ENCODE results near the gene RSL1D1. TPM values are rescaled to one million over a fixed set of nuclear protein-coding genes. Genes with fewer than 3 reads are reported as not detected.

The RSL1D1 gene
- total RNA-seq, 2 donors from 2014 or later, result 89.5 to 99.3 TPM

DNA sequence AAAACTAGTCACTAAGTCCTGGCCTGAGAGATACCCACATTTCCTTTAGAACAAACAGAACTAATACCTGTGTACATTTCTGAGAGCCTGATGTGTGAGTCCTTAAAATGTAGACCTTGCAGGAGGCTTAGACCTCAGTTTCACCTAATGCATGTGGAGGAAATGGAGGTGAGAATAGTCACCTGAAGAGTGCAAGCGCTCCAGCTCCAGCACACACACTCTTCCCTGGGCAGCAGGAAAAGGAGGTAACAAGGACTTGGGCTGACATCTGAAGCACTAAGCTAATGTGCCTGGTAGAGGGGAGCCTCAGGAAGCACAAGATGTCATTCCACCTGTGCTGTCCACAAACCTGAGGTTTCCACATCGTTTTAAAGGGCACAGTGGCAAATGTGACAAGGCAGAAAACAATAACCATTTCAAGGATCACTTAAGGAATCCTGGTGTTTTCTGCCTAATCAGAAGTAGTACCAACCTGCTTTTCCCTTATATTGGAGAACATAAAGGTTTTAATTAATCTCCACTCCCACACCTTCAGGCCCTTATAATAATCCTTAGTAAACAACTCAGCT is 17.2 kb upstream of the RSL1D1 start:
- Histone ChIP-seq H3K27ac (no peak overlapping the region), H3K9ac (ENCODE audit: low read depth in 2 of 2, low read length in 2 of 2) (no peak overlapping the region), H3K36me3 (no peaks in the 10 kb centered on the region), H3K27me3 (no peaks in the 10 kb centered on the region), H3K9me3 (no peaks in the 10 kb centered on the region), H3K4me1 (no peaks in the 10 kb centered on the region), H3K4me3 (no peak overlapping the region)
- intact Hi-C loops (cut with DNase I), result no loop called here
- TF ChIP-seq, protein P1, sequence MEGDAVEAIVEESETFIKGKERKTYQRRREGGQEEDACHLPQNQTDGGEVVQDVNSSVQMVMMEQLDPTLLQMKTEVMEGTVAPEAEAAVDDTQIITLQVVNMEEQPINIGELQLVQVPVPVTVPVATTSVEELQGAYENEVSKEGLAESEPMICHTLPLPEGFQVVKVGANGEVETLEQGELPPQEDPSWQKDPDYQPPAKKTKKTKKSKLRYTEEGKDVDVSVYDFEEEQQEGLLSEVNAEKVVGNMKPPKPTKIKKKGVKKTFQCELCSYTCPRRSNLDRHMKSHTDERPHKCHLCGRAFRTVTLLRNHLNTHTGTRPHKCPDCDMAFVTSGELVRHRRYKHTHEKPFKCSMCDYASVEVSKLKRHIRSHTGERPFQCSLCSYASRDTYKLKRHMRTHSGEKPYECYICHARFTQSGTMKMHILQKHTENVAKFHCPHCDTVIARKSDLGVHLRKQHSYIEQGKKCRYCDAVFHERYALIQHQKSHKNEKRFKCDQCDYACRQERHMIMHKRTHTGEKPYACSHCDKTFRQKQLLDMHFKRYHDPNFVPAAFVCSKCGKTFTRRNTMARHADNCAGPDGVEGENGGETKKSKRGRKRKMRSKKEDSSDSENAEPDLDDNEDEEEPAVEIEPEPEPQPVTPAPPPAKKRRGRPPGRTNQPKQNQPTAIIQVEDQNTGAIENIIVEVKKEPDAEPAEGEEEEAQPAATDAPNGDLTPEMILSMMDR (IDR thresholded peaks at IDR 0.05), result no peak
- no peak for DNase-seq

GRCh38 chr16:11862489-11862888 is 11.1 kb upstream of the RSL1D1 start:
- Histone ChIP-seq H3K9ac (ENCODE audit: low read depth in 2 of 2, low read length in 2 of 2) (no peak overlapping the region), H3K27me3 (no peaks in the 10 kb centered on the region), H3K27ac (no peak overlapping the region), H3K9me3 (no peaks in the 10 kb centered on the region), H3K4me3 (no peak overlapping the region), H3K36me3 (no peaks in the 10 kb centered on the region), H3K4me1 (no peaks in the 10 kb centered on the region)
- intact Hi-C loops (cut with DNase I), result no loop called here
- TF ChIP-seq, protein P1 (IDR thresholded peaks at IDR 0.05), result no peak
- DNase-seq, result no peak

DNA sequence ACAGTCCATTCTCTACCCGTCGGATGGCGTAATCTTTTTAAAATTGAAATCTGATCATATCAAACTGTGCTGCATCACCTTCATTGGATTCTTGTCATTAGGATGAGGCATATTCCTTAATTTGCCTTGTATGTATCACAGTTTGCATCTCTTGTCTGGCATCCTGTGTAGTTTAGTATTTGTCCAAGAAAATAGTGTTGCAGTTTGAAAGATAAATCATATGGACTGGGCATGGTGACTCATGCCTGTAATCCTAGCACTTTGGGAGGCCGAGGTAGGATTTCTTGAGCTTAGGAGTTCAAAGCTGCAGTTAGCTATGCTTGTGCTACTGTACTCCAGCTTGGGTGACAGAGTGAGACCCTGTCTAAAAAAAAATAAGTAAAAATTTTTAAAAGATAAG is 5.8 kb upstream of the RSL1D1 start:
- Histone ChIP-seq H3K27ac (no peak overlapping the region), H3K4me3 (no peak overlapping the region), H3K27me3 (no peaks in the 10 kb centered on the region), H3K36me3 (no peaks in the 10 kb centered on the region), H3K4me1 (peaks cover 6% of the 10 kb centered on the region), H3K9ac (ENCODE audit: low read depth in 2 of 2, low read length in 2 of 2) (no peak overlapping the region), H3K9me3 (no peaks in the 10 kb centered on the region)
- TF ChIP-seq, protein P1 (IDR thresholded peaks at IDR 0.05), result no peak
- DNase-seq, result no peak
- intact Hi-C loops (cut with DNase I), result no loop called here

DNA sequence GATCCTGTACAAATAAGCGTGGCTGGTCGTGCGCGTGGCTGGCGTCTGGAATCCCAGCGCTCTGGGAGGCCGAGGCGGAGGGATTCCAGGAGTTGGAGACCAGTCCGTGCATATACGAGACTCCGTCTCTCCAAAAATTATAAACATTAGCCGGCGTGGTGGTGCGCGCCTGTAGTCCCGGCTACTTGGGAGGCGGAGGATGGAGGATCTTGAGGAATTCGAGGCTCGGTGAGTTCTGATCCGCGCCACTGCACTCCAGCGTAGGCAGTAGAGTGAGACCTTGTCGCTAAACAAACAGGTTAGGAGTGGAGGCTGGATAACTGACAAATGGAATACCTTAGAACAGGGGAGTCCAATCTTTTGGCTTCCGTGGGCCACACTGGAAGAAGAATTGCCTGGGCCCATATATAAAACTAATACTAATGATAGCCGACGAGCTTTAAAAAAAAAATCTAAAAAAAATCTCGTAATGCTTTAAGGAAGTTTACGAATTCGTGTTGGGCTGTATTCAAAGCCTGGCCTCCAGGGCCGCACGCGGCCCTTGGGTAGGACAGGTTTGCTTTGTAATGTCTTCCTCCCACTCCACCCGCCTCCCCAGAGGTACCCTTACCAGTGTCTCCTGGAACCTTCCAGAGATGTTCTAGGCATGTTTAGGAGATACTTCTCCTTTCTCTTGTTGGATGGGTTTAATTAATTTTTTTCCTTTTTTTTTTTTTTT is 909 bp upstream of the RSL1D1 start:
- no peaks in the 10 kb centered on the region for H3K9me3 ChIP-seq
- H3K4me1 ChIP-seq, result peaks cover 9% of the 10 kb centered on the region
- DNase-seq, result no peak
- TF ChIP-seq, protein P1 (IDR thresholded peaks at IDR 0.05), result no peak
- intact Hi-C loops (cut with DNase I), result loop anchor here (5.0 kb wide), 1 partner anchor 60 kb away; no protein-coding TSS in a partner anchor
- H3K36me3 ChIP-seq, result no peaks in the 10 kb centered on the region
- peak overlapping the region; percentile 71 for H3K27ac ChIP-seq
- H3K4me3 ChIP-seq, result peak overlapping the region; percentile 89
- peak overlapping the region; percentile 88 to 95 for H3K9ac ChIP-seq (ENCODE audit: low read depth in 2 of 2, low read length in 2 of 2)
- no peaks in the 10 kb centered on the region for H3K27me3 ChIP-seq

GRCh38 chr16:11848842-11849241 is 2.5 kb downstream of the RSL1D1 start:
- DNase-seq, result no peak
- Histone ChIP-seq H3K4me3 (no peak overlapping the region), H3K9ac (ENCODE audit: low read depth in 2 of 2, low read length in 2 of 2) (no peak overlapping the region), H3K4me1 (peaks cover 9% of the 10 kb centered on the region), H3K36me3 (peaks cover 23% of the 10 kb centered on the region), H3K9me3 (no peaks in the 10 kb centered on the region), H3K27me3 (no peaks in the 10 kb centered on the region), H3K27ac (no peak overlapping the region)
- intact Hi-C loops (cut with DNase I), result no loop called here
- TF ChIP-seq, protein P1 (IDR thresholded peaks at IDR 0.05), result no peak
